Sigmoid colon (tissue), 4 donors: ENCODE data around the gene DDX1.

Experiments
- POLR2AphosphoS5 ChIP-seq, 4 donors: sonication (generic); formaldehyde crosslinking; IDR thresholded peaks; one replicate each; pipeline ENCODE4 v1.6.1; 2017; ENCODE audit warnings: antibody characterized with exemption in 4 of 4
- TF ChIP-seq, protein P1 (sequence below), 4 experiments: fragments of 450-650 bp in 3 of 4; fragments of 200-600 bp in 1 of 4; IDR thresholded peaks; one replicate each; pipeline ENCODE4 v1.5.1; 2016 to 2019; ENCODE audit warnings: antibody characterized with exemption in 4 of 4, mild to moderate bottlenecking in 3 of 4, moderate library complexity in 2 of 4

GRCh38 chr2:15579641-15580040 lies 12.0 kb upstream of the DDX1 start:
- TF ChIP-seq, protein P1, sequence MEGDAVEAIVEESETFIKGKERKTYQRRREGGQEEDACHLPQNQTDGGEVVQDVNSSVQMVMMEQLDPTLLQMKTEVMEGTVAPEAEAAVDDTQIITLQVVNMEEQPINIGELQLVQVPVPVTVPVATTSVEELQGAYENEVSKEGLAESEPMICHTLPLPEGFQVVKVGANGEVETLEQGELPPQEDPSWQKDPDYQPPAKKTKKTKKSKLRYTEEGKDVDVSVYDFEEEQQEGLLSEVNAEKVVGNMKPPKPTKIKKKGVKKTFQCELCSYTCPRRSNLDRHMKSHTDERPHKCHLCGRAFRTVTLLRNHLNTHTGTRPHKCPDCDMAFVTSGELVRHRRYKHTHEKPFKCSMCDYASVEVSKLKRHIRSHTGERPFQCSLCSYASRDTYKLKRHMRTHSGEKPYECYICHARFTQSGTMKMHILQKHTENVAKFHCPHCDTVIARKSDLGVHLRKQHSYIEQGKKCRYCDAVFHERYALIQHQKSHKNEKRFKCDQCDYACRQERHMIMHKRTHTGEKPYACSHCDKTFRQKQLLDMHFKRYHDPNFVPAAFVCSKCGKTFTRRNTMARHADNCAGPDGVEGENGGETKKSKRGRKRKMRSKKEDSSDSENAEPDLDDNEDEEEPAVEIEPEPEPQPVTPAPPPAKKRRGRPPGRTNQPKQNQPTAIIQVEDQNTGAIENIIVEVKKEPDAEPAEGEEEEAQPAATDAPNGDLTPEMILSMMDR (IDR thresholded peaks at IDR 0.05) = no peak
- TF ChIP-seq POLR2AphosphoS5 (IDR thresholded peaks at IDR 0.05) = no peak
